ENCODE data around the gene ZNF653. TPM values are rescaled to one million over a fixed set of nuclear protein-coding genes. Genes with fewer than 3 reads are reported as not detected.
"Not testable (repeated sequence)": the region's sequence is repeated elsewhere in the genome, so short reads cannot be mapped to it uniquely, and the experiment has no call there.

Gene ZNF653
- total RNA-seq, 1 donor from 2014 or later = 14.1 TPM

DNA sequence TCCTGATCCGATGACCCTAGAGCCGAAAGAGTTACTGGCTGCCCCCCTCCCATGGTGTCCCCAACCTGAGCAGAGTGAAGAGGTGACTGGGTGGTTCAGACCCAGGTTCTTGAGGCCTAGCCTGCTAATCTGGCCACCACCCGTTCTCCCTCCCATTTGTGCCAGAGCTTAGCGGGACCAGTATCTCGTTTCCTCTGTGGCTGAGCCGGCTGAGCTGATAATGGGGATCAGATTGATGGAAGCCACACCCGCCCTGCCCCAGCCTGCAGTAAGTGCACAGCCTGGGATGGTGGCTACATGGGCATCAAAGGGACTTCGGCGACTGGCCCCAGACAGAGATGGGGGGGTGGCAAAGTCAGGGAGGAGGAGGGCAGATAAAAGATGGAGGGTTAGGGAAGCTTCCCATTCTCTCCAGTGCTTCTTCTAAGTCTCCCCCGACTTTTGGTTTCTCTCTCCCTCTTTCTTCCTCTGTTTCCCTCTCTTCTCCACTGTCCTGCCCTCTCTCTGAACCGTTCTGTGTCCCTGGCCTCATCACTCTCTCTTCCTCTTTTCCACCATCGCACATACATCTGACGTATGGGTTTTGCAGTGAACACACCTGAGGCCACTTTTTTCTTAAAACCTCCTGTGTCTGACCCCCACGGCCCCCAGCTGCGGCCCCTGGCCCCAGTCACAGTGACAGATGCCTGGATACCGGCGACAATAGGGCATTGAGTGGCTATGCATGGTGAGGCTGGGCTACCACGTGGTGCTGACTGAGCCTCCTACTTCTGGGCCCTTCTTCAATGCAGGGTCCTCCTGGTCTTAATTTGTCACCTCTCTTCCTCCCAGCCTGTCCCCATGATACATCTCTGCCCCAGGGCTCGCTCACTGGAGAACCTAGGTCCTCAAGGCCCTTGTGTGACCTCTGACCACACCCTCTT lies 27.2 kb downstream of the ZNF653 start:
- POLR2A ChIA-PET = no interaction called here
- ATAC-seq (ENCODE audit: low read depth) (no peak), DNase-seq (no peak)
- Mint-ChIP-seq H3K36me3 (ENCODE audit: low read depth) (no peaks in the 10 kb centered on the region), H3K27me3 (peaks cover 22% of the 10 kb centered on the region), H3K9me3 (no peaks in the 10 kb centered on the region), H3K27ac (no peak overlapping the region), H3K4me3 (no peak overlapping the region), H3K4me1 (peaks cover 28% of the 10 kb centered on the region)
- intact Hi-C loops (cut with micrococcal nuclease) = no loop called here
- TF ChIP-seq, protein P1, sequence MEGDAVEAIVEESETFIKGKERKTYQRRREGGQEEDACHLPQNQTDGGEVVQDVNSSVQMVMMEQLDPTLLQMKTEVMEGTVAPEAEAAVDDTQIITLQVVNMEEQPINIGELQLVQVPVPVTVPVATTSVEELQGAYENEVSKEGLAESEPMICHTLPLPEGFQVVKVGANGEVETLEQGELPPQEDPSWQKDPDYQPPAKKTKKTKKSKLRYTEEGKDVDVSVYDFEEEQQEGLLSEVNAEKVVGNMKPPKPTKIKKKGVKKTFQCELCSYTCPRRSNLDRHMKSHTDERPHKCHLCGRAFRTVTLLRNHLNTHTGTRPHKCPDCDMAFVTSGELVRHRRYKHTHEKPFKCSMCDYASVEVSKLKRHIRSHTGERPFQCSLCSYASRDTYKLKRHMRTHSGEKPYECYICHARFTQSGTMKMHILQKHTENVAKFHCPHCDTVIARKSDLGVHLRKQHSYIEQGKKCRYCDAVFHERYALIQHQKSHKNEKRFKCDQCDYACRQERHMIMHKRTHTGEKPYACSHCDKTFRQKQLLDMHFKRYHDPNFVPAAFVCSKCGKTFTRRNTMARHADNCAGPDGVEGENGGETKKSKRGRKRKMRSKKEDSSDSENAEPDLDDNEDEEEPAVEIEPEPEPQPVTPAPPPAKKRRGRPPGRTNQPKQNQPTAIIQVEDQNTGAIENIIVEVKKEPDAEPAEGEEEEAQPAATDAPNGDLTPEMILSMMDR (IDR thresholded peaks at IDR 0.05) = no peak
- CTCF ChIA-PET = no interaction called here

DNA sequence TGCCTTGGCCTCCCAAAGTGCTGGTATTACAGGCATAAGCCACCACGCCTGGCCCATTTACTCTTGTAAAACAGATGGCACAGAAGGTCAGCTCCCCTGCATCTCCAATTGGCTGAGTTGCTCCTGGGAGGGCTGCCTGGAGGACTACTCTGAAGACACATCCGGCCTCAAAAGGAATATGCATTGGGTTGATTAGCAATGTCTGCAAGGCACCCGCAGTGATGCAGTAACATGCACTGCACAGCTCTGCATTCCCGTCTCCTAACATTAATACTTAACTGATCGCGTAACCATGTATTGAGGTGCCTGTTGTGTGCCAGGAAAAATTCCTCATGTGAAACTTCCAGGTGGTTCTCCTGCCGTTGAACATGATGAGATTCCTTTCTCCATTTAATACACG lies 29.8 kb downstream of the ZNF653 start:
- POLR2A ChIA-PET = interaction anchor here (0.6 kb wide), 1 partner anchor 597 kb away, joined by 3 read pairs; no protein-coding TSS in a partner anchor
- Mint-ChIP-seq H3K4me3 (no peak overlapping the region), H3K9me3 (no peaks in the 10 kb centered on the region), H3K27me3 (peaks cover 14% of the 10 kb centered on the region), H3K27ac (no peak overlapping the region), H3K36me3 (ENCODE audit: low read depth) (no peaks in the 10 kb centered on the region), H3K4me1 (peaks cover 10% of the 10 kb centered on the region)
- no peak for ATAC-seq (ENCODE audit: low read depth)
- CTCF ChIA-PET = no interaction called here
- TF ChIP-seq, protein P1 (IDR thresholded peaks at IDR 0.05) = no peak
- no peak for DNase-seq
- intact Hi-C loops (cut with micrococcal nuclease) = no loop called here

DNA sequence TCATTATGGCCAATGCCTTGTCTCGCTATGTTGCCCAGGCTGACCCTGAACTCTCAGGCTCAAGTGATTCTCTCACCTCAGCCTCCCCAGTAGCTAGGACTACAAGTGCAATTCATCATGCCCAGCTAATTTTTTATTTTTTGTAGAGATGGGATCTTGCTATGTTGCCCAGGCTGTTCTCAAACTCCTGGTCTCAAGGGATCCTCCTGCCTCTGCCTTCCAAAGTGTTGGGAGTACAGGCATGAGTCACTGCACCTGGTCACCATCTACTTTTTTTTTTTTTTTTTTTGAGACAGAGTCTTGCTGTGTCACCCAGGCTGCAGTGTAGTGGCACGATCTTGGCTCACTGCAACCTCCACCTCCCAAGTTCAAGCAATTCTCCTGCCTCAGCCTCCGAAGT lies 30.3 kb downstream of the ZNF653 start:
- H3K27ac Mint-ChIP-seq; CTCF ChIA-PET; intact Hi-C loops (cut with micrococcal nuclease); H3K36me3 Mint-ChIP-seq (ENCODE audit: low read depth); ATAC-seq (ENCODE audit: low read depth); H3K4me3 Mint-ChIP-seq; H3K9me3 Mint-ChIP-seq; DNase-seq: not testable (repeated sequence)
- H3K4me1 Mint-ChIP-seq = peaks cover 10% of the 10 kb centered on the region
- peaks cover 14% of the 10 kb centered on the region for H3K27me3 Mint-ChIP-seq
- POLR2A ChIA-PET = interaction anchor here (0.6 kb wide), 1 partner anchor 597 kb away, joined by 3 read pairs; no protein-coding TSS in a partner anchor

DNA sequence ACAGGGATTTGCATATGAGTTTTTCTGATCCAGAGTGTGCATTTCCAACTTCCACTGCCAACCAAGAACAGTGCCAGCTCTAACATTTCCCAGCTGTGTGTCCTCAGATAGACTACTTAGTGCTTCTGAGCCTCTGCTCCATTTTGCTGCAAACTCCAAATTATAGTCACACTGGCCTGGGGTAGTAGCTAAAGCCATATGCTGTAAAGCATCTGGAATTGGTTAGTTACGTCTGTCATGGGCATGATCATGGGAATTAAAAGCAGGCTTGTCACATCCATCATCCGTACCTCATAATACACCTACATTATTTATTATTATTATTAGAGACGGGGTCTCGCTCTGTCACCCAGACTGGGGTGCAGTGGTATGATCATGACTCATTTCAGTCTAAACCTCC lies 31.9 kb downstream of the ZNF653 start:
- ChIA-PET POLR2A (no interaction called here), CTCF (no interaction called here)
- no peak overlapping the region for H3K27ac Mint-ChIP-seq
- ATAC-seq (ENCODE audit: low read depth) (no peak), DNase-seq (no peak)
- peaks cover 9% of the 10 kb centered on the region for H3K27me3 Mint-ChIP-seq
- H3K4me3 Mint-ChIP-seq = no peak overlapping the region
- intact Hi-C loops (cut with micrococcal nuclease) = no loop called here
- TF ChIP-seq, protein P1 (IDR thresholded peaks at IDR 0.05) = no peak
- no peaks in the 10 kb centered on the region for H3K9me3 Mint-ChIP-seq
- no peaks in the 10 kb centered on the region for H3K36me3 Mint-ChIP-seq (ENCODE audit: low read depth)
- H3K4me1 Mint-ChIP-seq = peaks cover 5% of the 10 kb centered on the region

DNA sequence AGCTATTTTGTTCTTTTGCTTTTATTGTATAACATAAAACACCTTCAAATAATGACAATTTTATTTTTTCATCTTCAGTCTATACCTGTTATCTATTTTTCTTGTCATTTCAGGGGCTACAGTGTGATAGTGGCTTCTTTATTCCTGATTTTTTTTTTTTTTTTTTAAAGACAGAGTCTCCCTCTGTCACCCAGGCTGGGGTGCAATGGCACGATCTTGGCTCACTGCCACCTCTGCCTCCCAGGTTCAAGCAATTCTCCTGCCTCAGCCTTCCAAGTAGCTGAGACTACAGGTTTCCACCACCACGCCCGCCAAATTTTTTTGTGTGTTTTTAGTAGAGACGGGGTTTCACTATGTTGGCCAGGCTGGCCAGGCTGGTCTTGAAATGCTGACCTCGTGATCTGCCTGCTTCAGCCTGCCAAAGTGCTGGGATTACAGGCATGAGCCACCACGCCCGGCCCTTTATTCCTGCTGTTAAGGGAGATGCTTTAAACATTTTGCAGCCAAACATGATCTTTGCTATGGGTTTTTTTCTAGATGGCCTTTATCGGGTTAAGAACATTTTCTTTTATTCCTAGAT lies 37.3 kb downstream of the ZNF653 start:
- H3K27me3 Mint-ChIP-seq; POLR2A ChIA-PET; H3K4me1 Mint-ChIP-seq; H3K36me3 Mint-ChIP-seq (ENCODE audit: low read depth); DNase-seq; H3K4me3 Mint-ChIP-seq; ATAC-seq (ENCODE audit: low read depth); intact Hi-C loops (cut with micrococcal nuclease); H3K27ac Mint-ChIP-seq; H3K9me3 Mint-ChIP-seq: not testable (repeated sequence)
- CTCF ChIA-PET = interaction anchor here (0.7 kb wide), 1 partner anchor 122 kb away, joined by 3 read pairs; the partner anchor contains the start of gene CCDC159

DNA sequence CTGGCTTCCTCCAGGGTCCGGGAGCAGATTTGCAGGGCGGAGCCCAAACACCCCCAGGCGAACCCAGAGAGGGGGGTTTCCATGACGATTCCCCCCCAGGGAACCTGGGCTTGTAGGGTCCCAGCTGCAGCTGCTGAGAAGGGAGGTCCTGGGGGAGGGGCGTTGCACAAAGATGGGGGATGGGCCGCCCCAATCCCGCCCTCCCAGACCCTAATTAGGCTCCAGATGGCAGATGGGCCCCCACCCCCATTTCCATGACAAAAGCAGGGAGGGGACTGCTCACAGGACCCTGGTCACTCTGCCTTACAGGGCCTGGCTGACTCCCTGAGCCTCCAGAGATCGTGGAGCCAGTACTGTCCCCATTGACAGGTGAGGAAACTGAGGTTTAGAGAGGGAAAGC lies 40.0 kb downstream of the ZNF653 start:
- intact Hi-C loops (cut with micrococcal nuclease) = no loop called here
- Mint-ChIP-seq H3K4me1 (no peaks in the 10 kb centered on the region), H3K4me3 (no peak overlapping the region), H3K36me3 (ENCODE audit: low read depth) (no peaks in the 10 kb centered on the region), H3K27me3 (peaks cover 7% of the 10 kb centered on the region), H3K27ac (no peak overlapping the region), H3K9me3 (no peaks in the 10 kb centered on the region)
- ChIA-PET CTCF (no interaction called here), POLR2A (interaction anchor here (0.6 kb wide), 1 partner anchor 53 kb away, joined by 8 read pairs; no protein-coding TSS in a partner anchor)
- no peak for ATAC-seq (ENCODE audit: low read depth)
- TF ChIP-seq, protein P1 (IDR thresholded peaks at IDR 0.05) = no peak
- no peak for DNase-seq
